GM12891 (cell line): Measurements from ENCODE around the gene UBE2G1.

ENCODE experiments used
- PAX5 ChIP-seq: IDR thresholded peaks from 2 replicates; pipeline ENCODE4 v1.6.1; 2011; ENCODE audit warnings: low read length, moderate library complexity, mild to moderate bottlenecking; ENCODE audit not compliant: insufficient read depth, severe bottlenecking
- POLR2A ChIP-seq: IDR thresholded peaks from 2 replicates; pipeline ENCODE4 v1.6.1; 2011; ENCODE audit warnings: low read depth, low read length, control low read depth
- POLR2AphosphoS5 ChIP-seq: IDR thresholded peaks from 2 replicates; pipeline ENCODE4 v1.6.1; 2011; ENCODE audit warnings: low read depth, low read length, control low read depth
- POU2F2 ChIP-seq: IDR thresholded peaks from 2 replicates; pipeline ENCODE4 v1.6.1; 2011; ENCODE audit warnings: low read depth, mild to moderate bottlenecking, control low read depth, low read length, moderate library complexity
- SPI1 ChIP-seq: IDR thresholded peaks from 2 replicates; pipeline ENCODE4 v1.6.1; 2011; ENCODE audit warnings: low read depth, low read length, control low read depth
- TAF1 ChIP-seq: IDR thresholded peaks from 2 replicates; pipeline ENCODE4 v1.6.1; 2011; ENCODE audit warnings: low read depth, low read length, control low read depth

DNA sequence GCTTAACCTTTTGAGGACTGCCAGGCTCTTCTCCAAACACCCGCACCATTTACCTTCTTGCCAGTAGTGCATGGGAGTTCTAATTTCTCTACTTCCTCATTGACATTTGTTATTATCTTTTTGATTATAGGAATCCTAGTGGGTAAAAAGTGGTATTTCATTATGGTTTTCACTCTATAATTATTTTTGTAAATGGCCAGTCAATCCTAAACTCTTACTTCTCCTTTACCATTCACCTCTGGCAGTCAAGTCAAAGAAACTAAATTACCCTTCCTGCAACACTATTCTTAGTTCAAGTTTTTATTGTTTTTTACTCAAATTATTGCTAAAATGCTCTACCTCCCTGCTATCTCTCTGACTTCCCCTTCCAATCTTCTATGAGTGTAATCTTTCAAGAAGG lies 72.9 kb downstream of the UBE2G1 start:
- TF ChIP-seq POLR2A (no peak), POLR2AphosphoS5 (no peak), TAF1 (no peak), SPI1 (peak; percentile 15; the same call in 1 of the 2 replicates), POU2F2 (no peak), PAX5 (no peak)
